GM12874 (cell line): ENCODE results near the gene DCLK1.

ENCODE experiments used
- TF ChIP-seq, protein P1 (sequence below): IDR thresholded peaks from 2 replicates; pipeline ENCODE4 v1.5.1; 2011; ENCODE audit warnings: low read depth, mild to moderate bottlenecking, control low read depth, low read length, moderate library complexity; ENCODE audit not compliant: insufficient read depth

The DCLK1 gene

DNA sequence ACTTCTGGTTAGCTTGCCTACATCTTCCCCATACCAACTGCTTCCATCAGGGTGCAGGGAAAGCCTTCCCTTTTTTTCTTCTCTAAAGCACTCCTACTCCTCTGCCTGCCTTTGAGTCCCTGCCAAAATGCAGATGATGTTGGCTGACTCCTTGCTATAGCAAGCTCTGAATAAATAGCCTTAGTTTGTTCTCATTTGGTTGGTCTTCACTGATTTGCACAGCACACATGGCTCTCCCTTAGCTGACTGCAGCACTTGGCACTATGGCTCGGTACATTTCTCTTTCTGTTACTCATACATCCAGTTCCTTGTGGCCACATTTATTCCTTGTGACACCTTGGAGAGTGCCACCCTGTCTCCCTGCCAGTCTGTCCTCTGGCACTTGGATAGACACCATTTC, 249.8 kb downstream of the DCLK1 start:
- TF ChIP-seq, protein P1, sequence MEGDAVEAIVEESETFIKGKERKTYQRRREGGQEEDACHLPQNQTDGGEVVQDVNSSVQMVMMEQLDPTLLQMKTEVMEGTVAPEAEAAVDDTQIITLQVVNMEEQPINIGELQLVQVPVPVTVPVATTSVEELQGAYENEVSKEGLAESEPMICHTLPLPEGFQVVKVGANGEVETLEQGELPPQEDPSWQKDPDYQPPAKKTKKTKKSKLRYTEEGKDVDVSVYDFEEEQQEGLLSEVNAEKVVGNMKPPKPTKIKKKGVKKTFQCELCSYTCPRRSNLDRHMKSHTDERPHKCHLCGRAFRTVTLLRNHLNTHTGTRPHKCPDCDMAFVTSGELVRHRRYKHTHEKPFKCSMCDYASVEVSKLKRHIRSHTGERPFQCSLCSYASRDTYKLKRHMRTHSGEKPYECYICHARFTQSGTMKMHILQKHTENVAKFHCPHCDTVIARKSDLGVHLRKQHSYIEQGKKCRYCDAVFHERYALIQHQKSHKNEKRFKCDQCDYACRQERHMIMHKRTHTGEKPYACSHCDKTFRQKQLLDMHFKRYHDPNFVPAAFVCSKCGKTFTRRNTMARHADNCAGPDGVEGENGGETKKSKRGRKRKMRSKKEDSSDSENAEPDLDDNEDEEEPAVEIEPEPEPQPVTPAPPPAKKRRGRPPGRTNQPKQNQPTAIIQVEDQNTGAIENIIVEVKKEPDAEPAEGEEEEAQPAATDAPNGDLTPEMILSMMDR, result no peak

DNA sequence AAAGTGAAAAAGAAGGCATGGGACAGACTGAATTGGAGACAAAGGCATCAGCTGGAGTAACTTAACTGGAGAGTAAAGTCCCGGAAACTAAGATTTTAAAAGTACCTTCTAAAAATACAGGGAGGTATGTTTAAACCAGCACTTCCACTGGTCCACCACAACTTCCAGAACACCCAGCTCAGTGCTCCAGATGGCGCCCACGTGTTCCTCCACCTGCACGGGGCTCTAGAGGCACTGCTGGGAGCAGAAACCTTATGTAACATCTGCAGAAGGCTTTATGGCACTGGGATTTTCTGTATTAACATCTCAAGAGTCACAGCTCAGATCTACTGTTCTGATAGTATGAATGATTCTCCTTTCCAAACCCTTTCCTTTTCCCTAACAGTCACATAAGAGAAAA, 252.1 kb downstream of the DCLK1 start:
- TF ChIP-seq, protein P1, result no peak

DNA sequence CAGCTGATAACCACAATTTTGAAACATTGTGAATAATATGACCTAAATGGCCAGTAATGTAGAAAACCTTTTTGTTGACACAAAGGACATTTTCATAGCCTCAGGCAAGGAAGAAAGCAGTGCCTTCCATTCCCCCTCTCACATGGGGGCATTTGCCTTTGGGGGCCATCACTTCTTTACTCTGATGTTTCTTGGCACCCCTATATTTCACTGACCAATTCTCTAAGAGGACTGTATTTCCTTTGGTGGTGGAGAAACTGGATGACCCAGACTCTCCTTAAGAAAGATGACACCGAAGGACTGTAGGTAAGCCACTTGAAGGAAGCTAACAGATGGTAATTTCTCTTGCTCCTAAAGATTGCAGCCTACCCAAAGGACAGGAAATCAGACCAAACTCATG, 254.6 kb downstream of the DCLK1 start:
- TF ChIP-seq, protein P1, result no peak

DNA sequence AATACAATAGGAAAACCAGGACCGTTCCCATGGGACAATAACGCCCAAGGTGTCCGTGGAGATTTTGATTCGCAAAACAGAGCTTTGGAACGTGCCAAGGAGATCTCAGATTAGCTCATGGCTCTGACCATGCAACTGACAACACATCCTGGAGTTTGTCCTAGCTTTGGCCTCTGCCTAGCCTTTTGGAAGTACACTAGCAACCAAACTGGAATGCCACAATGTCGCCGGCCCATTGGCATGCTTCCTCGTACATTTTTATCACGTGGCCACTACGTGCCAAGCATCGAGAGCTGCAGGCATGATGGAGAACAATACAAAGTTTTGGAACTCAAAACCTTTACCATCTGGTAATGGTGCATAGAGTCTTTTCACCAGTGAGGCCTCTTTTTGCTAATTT, 256.5 kb downstream of the DCLK1 start:
- TF ChIP-seq, protein P1, result no peak

DNA sequence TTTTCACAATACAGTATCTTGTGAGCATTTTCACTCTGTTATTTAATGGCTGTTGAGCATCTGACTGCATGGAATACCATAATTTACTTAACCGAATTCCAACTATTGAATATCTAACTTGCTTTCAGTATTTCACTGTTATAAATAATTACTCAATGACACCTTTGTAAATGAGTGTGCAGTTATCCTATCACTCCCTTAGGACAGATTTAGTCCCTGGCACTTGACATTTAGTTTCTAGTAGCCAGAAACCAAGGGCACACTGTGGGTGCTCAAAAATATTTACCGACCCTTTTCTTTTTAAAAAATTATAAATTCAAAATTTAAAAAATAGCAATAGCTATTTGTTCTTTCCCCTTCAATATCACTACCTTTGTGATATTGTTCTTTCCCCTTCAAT, 258.8 kb downstream of the DCLK1 start:
- TF ChIP-seq, protein P1, result no peak

DNA sequence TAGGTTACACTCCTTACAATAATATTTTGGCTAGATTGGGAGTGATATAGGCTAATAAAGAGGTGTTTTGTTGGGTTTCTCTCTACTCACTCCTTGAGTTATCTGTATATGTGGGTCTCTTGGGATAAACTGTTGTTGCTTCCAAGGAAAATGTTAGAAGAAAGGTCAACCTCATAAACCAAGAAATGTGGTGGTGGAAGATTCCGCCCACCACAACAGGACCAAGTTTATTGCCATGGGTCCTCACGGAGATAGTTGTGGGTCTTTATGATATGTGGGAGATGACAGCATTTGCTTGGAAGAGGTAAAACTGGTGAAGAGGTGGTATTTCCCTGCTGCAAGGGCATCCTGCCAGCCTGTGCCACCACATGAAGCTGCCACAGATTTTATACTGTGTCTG, 259.6 kb downstream of the DCLK1 start:
- TF ChIP-seq, protein P1, result no peak

DNA sequence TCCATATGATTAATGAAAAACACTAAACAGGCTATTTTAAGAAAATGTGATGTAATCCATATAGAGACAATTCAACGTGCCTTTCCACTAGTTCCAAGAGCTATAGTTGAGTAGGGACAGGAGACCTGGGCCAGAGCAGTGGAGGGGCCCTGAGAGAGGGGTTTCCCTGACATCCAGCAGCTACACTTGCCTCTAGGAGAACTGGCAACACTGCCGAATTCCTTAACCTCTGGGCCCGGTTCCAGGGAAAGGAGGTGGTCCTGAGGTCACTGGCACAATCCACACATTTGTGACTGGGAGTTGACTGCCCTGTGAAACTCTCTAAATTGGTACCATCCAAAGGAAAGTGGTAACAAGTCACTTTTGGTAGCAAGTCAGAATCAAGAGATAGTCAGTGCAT, 264.4 kb downstream of the DCLK1 start:
- TF ChIP-seq, protein P1, result no peak
